ENCODE measurements around the gene FAM20C. TPM values are rescaled to one million over a fixed set of nuclear protein-coding genes. Genes with fewer than 3 reads are reported as not detected.

FAM20C gene
- total RNA-seq, 1 donor from 2014 or later: 10.0 TPM

DNA sequence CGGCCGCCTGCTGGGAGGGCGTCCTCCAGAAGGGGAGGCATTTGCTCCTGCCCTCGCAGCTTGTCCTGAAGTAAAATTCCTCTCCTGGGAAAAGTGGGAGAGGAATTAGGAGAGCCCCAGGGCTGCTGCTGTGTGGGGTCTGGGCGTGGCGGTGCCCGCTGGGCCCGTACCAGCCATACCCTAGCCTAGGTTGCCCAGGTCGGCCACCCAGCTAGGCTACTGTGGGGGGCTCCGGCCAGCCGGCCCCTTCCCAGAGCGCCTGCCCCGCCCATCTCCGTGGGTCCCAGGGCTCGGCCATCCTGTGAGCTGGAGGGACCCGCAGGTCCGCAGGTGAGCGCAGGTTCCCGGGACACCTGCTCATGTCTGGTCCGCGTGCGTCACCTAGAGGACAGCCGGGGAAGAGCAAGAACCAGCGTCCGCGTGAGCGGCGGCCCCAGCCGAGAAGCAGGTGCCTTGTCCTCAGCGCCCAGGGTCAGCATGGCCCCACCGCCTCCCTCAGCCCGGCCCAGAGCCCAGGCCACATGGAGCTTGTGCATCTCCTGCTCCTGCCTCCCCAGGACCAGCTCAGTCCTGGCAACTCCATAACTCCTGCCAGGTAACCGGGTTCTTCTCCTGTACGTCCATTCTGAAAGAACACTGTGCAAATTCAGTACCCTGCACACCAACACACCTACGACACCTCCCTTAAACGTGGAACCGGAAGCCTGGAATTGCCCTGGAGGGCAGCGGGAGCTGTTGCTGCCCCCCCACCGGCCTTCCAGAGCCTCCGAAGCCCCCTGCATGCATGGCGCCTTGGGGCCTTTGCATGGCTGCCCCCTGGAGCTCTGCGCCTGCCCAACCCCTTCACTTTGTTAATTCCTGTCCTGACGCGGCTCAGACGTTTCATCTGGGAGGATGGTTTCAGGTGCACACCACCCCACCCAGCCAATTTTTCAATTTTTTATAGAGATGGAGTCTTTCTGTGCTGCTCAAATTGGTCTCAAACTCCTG is 74.8 kb downstream of the FAM20C start:
- Histone ChIP-seq H3K4me3 (ENCODE audit: insufficient read depth, low read depth, low read length) (no peak overlapping the region), H2AFZ (ENCODE audit: low read depth, low read length) (no peak overlapping the region), H3K4me2 (ENCODE audit: low read length) (no peak overlapping the region), H4K20me1 (ENCODE audit: insufficient read depth, low read length) (peaks cover 5% of the 10 kb centered on the region), H3K9ac (ENCODE audit: low read length) (no peak overlapping the region), H3K27me3 (ENCODE audit: insufficient read depth, low read length) (no peaks in the 10 kb centered on the region), H3K27ac (ENCODE audit: low read depth, low read length) (no peak overlapping the region), H3K4me1 (ENCODE audit: insufficient read depth, low read length) (no peaks in the 10 kb centered on the region), H3K9me3 (ENCODE audit: insufficient read depth, low read depth, low read length) (peaks cover 6% of the 10 kb centered on the region), H3K79me2 (ENCODE audit: insufficient read depth, low read length) (no peaks in the 10 kb centered on the region), H3K36me3 (ENCODE audit: insufficient read depth, low read length) (no peaks in the 10 kb centered on the region)
- no peak for FAIRE-seq
- H3K36me3 Mint-ChIP-seq (ENCODE audit: low read depth, unreplicated experiment): no peaks in the 10 kb centered on the region
- no peaks in the 10 kb centered on the region for H3K4me1 Mint-ChIP-seq (ENCODE audit: low read depth, unreplicated experiment)
- no peak overlapping the region for H3K27ac Mint-ChIP-seq (ENCODE audit: unreplicated experiment)
- TF ChIP-seq CTCF (IDR thresholded peaks at IDR 0.05; ENCODE audit: insufficient read depth, low read depth, low read length): no peak
- no peak for TF ChIP-seq EZH2 (IDR thresholded peaks at IDR 0.05; ENCODE audit: insufficient read depth, low read length)
- DNase-seq (ENCODE audit: low read depth): no peak
- peaks cover 24% of the 10 kb centered on the region for H3K9me3 Mint-ChIP-seq (ENCODE audit: unreplicated experiment)
- peaks cover 23% of the 10 kb centered on the region for H3K27me3 Mint-ChIP-seq (ENCODE audit: low read depth, unreplicated experiment)
- no peak overlapping the region for H3K4me3 Mint-ChIP-seq (ENCODE audit: unreplicated experiment)

DNA sequence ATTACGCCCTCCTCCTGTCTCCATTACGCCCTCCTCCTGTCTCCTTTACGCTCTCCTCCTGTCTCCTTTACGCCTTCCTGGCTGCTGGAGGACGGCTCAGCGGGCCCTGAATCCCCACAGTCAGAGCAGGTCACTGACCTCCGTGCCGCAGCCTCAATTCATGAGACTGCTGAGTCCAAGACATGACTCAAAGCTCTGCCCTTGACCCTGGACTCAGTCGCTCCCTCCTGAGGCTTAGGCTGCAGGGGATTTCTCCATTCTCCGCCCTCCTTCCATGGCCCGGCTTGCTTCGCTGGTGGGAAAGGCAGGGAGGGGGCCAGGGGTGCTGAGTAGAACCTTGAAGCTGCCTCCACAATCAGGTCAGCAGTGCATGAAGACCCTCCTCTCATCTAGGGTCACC is 76.6 kb downstream of the FAM20C start:
- Histone ChIP-seq H3K27me3 (ENCODE audit: insufficient read depth, low read length) (no peaks in the 10 kb centered on the region), H3K79me2 (ENCODE audit: insufficient read depth, low read length) (no peaks in the 10 kb centered on the region), H3K4me3 (ENCODE audit: insufficient read depth, low read depth, low read length) (no peak overlapping the region), H3K9ac (ENCODE audit: low read length) (no peak overlapping the region), H4K20me1 (ENCODE audit: insufficient read depth, low read length) (peaks cover 5% of the 10 kb centered on the region), H3K4me1 (ENCODE audit: insufficient read depth, low read length) (no peaks in the 10 kb centered on the region), H3K27ac (ENCODE audit: low read depth, low read length) (no peak overlapping the region), H3K9me3 (ENCODE audit: insufficient read depth, low read depth, low read length) (peaks cover 5% of the 10 kb centered on the region), H3K36me3 (ENCODE audit: insufficient read depth, low read length) (no peaks in the 10 kb centered on the region), H3K4me2 (ENCODE audit: low read length) (no peak overlapping the region), H2AFZ (ENCODE audit: low read depth, low read length) (no peak overlapping the region)
- no peak for FAIRE-seq
- Mint-ChIP-seq H3K36me3 (ENCODE audit: low read depth, unreplicated experiment) (no peaks in the 10 kb centered on the region), H3K27ac (ENCODE audit: unreplicated experiment) (no peak overlapping the region), H3K9me3 (ENCODE audit: unreplicated experiment) (peaks cover 32% of the 10 kb centered on the region), H3K4me1 (ENCODE audit: low read depth, unreplicated experiment) (no peaks in the 10 kb centered on the region), H3K4me3 (ENCODE audit: unreplicated experiment) (no peak overlapping the region), H3K27me3 (ENCODE audit: low read depth, unreplicated experiment) (peaks cover 23% of the 10 kb centered on the region)
- no peak for DNase-seq (ENCODE audit: low read depth)
- TF ChIP-seq EZH2 (IDR thresholded peaks at IDR 0.05; ENCODE audit: insufficient read depth, low read length): no peak

DNA sequence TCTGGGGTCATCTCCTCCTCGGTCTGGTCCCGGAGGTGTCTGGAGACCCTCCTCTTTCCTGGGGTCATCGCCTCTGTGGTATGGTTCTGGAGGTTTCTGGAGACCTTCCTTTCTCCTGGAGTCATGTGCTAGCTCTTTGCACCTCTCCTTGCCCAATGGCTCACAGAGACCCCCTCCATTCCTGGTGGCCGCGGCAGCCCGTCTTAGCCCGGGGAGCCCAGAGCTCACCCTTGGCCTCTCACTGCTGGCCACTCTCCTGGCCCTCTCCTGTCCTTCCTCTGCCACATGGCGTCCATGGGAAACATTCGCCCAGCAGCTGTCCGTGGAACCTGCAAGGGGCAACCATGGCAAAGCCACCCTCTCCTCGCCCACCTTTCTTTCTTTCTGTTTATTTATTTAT is 77.3 kb downstream of the FAM20C start:
- no peak for TF ChIP-seq CTCF (IDR thresholded peaks at IDR 0.05; ENCODE audit: insufficient read depth, low read depth, low read length)
- no peak for TF ChIP-seq EZH2 (IDR thresholded peaks at IDR 0.05; ENCODE audit: insufficient read depth, low read length)
- Histone ChIP-seq H3K9ac (ENCODE audit: low read length) (no peak overlapping the region), H3K27ac (ENCODE audit: low read depth, low read length) (no peak overlapping the region), H4K20me1 (ENCODE audit: insufficient read depth, low read length) (peaks cover 5% of the 10 kb centered on the region), H3K36me3 (ENCODE audit: insufficient read depth, low read length) (no peaks in the 10 kb centered on the region), H3K4me1 (ENCODE audit: insufficient read depth, low read length) (no peaks in the 10 kb centered on the region), H3K4me3 (ENCODE audit: insufficient read depth, low read depth, low read length) (no peak overlapping the region), H2AFZ (ENCODE audit: low read depth, low read length) (no peak overlapping the region), H3K9me3 (ENCODE audit: insufficient read depth, low read depth, low read length) (peaks cover 5% of the 10 kb centered on the region), H3K27me3 (ENCODE audit: insufficient read depth, low read length) (peaks cover 3% of the 10 kb centered on the region), H3K4me2 (ENCODE audit: low read length) (no peak overlapping the region), H3K79me2 (ENCODE audit: insufficient read depth, low read length) (no peaks in the 10 kb centered on the region)
- no peak for DNase-seq (ENCODE audit: low read depth)
- peaks cover 23% of the 10 kb centered on the region for H3K27me3 Mint-ChIP-seq (ENCODE audit: low read depth, unreplicated experiment)
- no peak for FAIRE-seq
- no peaks in the 10 kb centered on the region for H3K36me3 Mint-ChIP-seq (ENCODE audit: low read depth, unreplicated experiment)
- H3K9me3 Mint-ChIP-seq (ENCODE audit: unreplicated experiment): peaks cover 30% of the 10 kb centered on the region
- H3K4me3 Mint-ChIP-seq (ENCODE audit: unreplicated experiment): no peak overlapping the region
- no peaks in the 10 kb centered on the region for H3K4me1 Mint-ChIP-seq (ENCODE audit: low read depth, unreplicated experiment)
- no peak overlapping the region for H3K27ac Mint-ChIP-seq (ENCODE audit: unreplicated experiment)

All from astrocyte (in vitro differentiated cells and primary cell).